HepG2 (cell line): ENCODE measurements around the gene CD28. TPM values are rescaled to one million over a fixed set of nuclear protein-coding genes. Genes with fewer than 3 reads are reported as not detected.

Experiments
- ATAC-seq: fragments of 200-7000 bp; cut with Tn5 transposase; 3 replicates; pipeline ENCODE4 v1.9.1; 2020; ENCODE audit warnings: mild to moderate bottlenecking, moderate library complexity
- BruUV-seq: library from RNA; stranded (reverse); fragments of 400-500 nt; replicated peaks from 2 replicates; lab custom pipeline; 2021; lab: Mats Ljungman, UMichigan
- CTCF ChIA-PET: fragments of 300-600 bp; formaldehyde crosslinking; extraction: SDS; loops from one replicate; lab custom pipeline; 2021; ENCODE audit warnings: low total read pairs, inconsistent platforms, low intra/inter-chr PET ratio; lab: Yijun Ruan, JAX
- POLR2A ChIA-PET: fragments of 350-600 bp; sonication (Branson Sonifier 250); formaldehyde crosslinking; loops from one replicate; lab custom pipeline; 2020; ENCODE audit warnings: antibody characterized with exemption, inconsistent platforms; lab: Yijun Ruan, JAX
- DNase-seq: peaks from one replicate; pipeline ENCODE4 v3.0.0-alpha.2; 2015; ENCODE audit warnings: low spot score
- FAIRE-seq: peaks from 3 replicates; lab custom pipeline; 2011; peaks lifted over from hg19 to GRCh38; lab: Jason Lieb, UNC
- H2AFZ ChIP-seq: one replicate; pipeline ENCODE4 v1.6.1; 2011; ENCODE audit warnings: low read length, inconsistent platforms
- H3K27ac ChIP-seq: fragments of 300-600 bp; 3 replicates; pipeline ENCODE4 v1.8.0; 2011; ENCODE audit warnings: mixed run types, mild to moderate bottlenecking, mixed read lengths, low read length, inconsistent platforms; ENCODE audit not compliant: insufficient read depth; ENCODE audit errors: extremely low read length
- H3K27me3 ChIP-seq, 2 experiments: fragments of 200-600 bp in 1 of 2; 2 replicates in 1 of 2; 3 replicates in 1 of 2; pipeline versions ENCODE4 v1.6.0 to v1.8.0; 2011; ENCODE audit warnings: low read length in 2 of 2, mild to moderate bottlenecking in 2 of 2, moderate library complexity in 2 of 2, inconsistent platforms in 1 of 2; ENCODE audit not compliant: insufficient read depth in 2 of 2, control insufficient read depth in 1 of 2
- H3K36me3 ChIP-seq, 2 experiments: fragments of 200-600 bp in 1 of 2; replicated peaks in 1 of 2; 2 replicates in 1 of 2; 3 replicates in 1 of 2; pipeline versions ENCODE4 v1.5.1 to v1.8.0; 2011; ENCODE audit warnings: low read length in 2 of 2, inconsistent platforms in 1 of 2; ENCODE audit not compliant: insufficient read depth in 2 of 2, control insufficient read depth in 1 of 2
- H3K4me1 ChIP-seq: 2 replicates; pipeline ENCODE4 v1.5.1; 2012; ENCODE audit warnings: low read length, inconsistent platforms; ENCODE audit not compliant: insufficient read depth
- H3K4me2 ChIP-seq: 2 replicates; pipeline ENCODE4 v1.6.0; 2011; ENCODE audit warnings: low read depth, low read length, inconsistent platforms
- H3K4me3 ChIP-seq, 3 experiments: fragments of 200-600 bp in 1 of 3; sonication (generic), shearing (Covaris generic) in 1 of 3; replicated peaks in 1 of 3; 2 replicates each; pipeline ENCODE4 v1.5.1; 2011 to 2016; ENCODE audit warnings: low read length in 3 of 3, inconsistent platforms in 2 of 3, low read depth in 2 of 3, mild to moderate bottlenecking in 2 of 3, control low read depth in 1 of 3, mixed read lengths in 1 of 3; ENCODE audit not compliant: insufficient read depth in 1 of 3
- H3K79me2 ChIP-seq: one replicate; pipeline ENCODE4 v1.6.1; 2011; ENCODE audit warnings: low read length, inconsistent platforms; ENCODE audit not compliant: insufficient read depth
- H3K9ac ChIP-seq: 2 replicates; pipeline ENCODE4 v1.6.0; 2011; ENCODE audit warnings: mild to moderate bottlenecking, low read depth, low read length, inconsistent platforms; ENCODE audit not compliant: insufficient read depth
- H3K9me3 ChIP-seq: 2 replicates; pipeline ENCODE4 v1.5.1; 2012; ENCODE audit warnings: mild to moderate bottlenecking, low read length
- H4K20me1 ChIP-seq: 2 replicates; pipeline ENCODE4 v1.6.0; 2011; ENCODE audit warnings: inconsistent platforms, mild to moderate bottlenecking, low read length, moderate library complexity; ENCODE audit not compliant: insufficient read depth
- CEBPZ ChIP-seq: IDR thresholded peaks from 2 replicates; pipeline ENCODE4 v1.6.1; 2012; ENCODE audit warnings: low read length, improper control_type of control experiment
- KAT2B ChIP-seq: fragments of 150-350 bp; IDR thresholded peaks from 2 replicates; pipeline ENCODE4 v1.6.1; 2014; ENCODE audit warnings: low read depth, low read length, borderline replicate concordance
- KMT2B ChIP-seq: IDR thresholded peaks from 2 replicates; pipeline ENCODE4 v1.6.1; 2016; ENCODE audit warnings: missing genetic modification reagents, missing compliant biosample characterization
- RFX1 ChIP-seq: fragments of 450-650 bp; IDR thresholded peaks from 2 replicates; pipeline ENCODE4 v1.6.1; 2017
- ZNF350 ChIP-seq: sonication (generic); formaldehyde crosslinking; IDR thresholded peaks from 2 replicates; pipeline ENCODE4 v1.4.0; 2020; ENCODE audit warnings: mild to moderate bottlenecking, low read depth, missing genetic modification reagents, borderline replicate concordance
- ZNF451 ChIP-seq: sonication (generic); formaldehyde crosslinking; IDR thresholded peaks from 2 replicates; pipeline ENCODE4 v1.5.0; 2020; ENCODE audit warnings: mild to moderate bottlenecking, missing genetic modification reagents
- ZNF619 ChIP-seq: sonication (generic); formaldehyde crosslinking; IDR thresholded peaks from 2 replicates; pipeline ENCODE4 v1.4.0; 2020; ENCODE audit warnings: mild to moderate bottlenecking, missing genetic modification reagents
- ZNF644 ChIP-seq: IDR thresholded peaks from 2 replicates; pipeline ENCODE4 v1.6.1; 2016; ENCODE audit warnings: low read depth
- in situ Hi-C: cut with HindIII; loops from 2 replicates; pipeline ENCODE4 v1.10.0; 2017; ENCODE audit warnings: low pct_unique_long_range_greater_than_20kb; ENCODE audit not compliant: extremely low pct_ligation_motif_present
- intact Hi-C: fragments of 100-400 bp; cut with micrococcal nuclease; formaldehyde crosslinking; loops from one replicate; pipeline ENCODE4 v1.10.0; 2022; ENCODE audit not compliant: unreplicated experiment
- polyA plus RNA-seq, 8 experiments: library from polyadenylated mRNA; depleted of rRNA in 3 of 8; stranded (reverse) in 7 of 8; unstranded in 1 of 8; fragments of >200 nt; fragmentation: Illumina TruSeq in 4 of 8; extraction: Trizol in 4 of 8; gene quantifications; 2 replicates each; pipeline versions ENCODE4 v1.2.1 to v1.2.3, GENCODE V29; 2011 to 2016; ENCODE audit warnings: low read depth in 4 of 8, missing spikeins in 1 of 8, mixed read lengths in 1 of 8; ENCODE audit not compliant: insufficient read depth in 1 of 8
- total RNA-seq, 5 experiments: library from RNA; depleted of rRNA; stranded (reverse); fragments of >200 nt; fragmentation: Illumina TruSeq; extraction: Trizol; gene quantifications; 2 replicates each; pipeline ENCODE4 v1.2.3, GENCODE V29; 2016; ENCODE audit warnings: low read depth in 1 of 5

CD28 gene
- total and polyA plus RNA-seq, 2 of the 13 experiments (the other 11 are each of a cell fraction or from before 2014, with no cell fraction given) = not detected

- peaks cover 9% of the 10 kb centered on the region for H3K4me1 ChIP-seq
- in situ Hi-C loops (no loop called here), intact Hi-C loops (no loop called here)
- no peaks in the 10 kb centered on the region for H3K79me2 ChIP-seq
- no peaks in the 10 kb centered on the region for H3K27me3 ChIP-seq
- H3K4me2 ChIP-seq = no peak overlapping the region
- H3K36me3 ChIP-seq = no peaks in the 10 kb centered on the region
- no peak overlapping the region for H2AFZ ChIP-seq
- no peak for FAIRE-seq
- ATAC-seq = no peak
- ChIA-PET POLR2A (no interaction called here), CTCF (no interaction called here)
- H3K9me3 ChIP-seq = no peaks in the 10 kb centered on the region
- no peak for DNase-seq
- no peaks in the 10 kb centered on the region for H4K20me1 ChIP-seq
- no peak overlapping the region for H3K27ac ChIP-seq
- H3K4me3 ChIP-seq = no peak overlapping the region
- TF ChIP-seq ZNF644 (CRISPR knock-in tag) (no peak), KMT2B (CRISPR knock-in tag) (no peak), ZNF619 (CRISPR knock-in tag) (no peak), KAT2B (no peak), ZNF350 (no peak), ZNF451 (CRISPR knock-in tag) (no peak), CEBPZ (no peak), RFX1 (no peak)
- no peak overlapping the region for H3K9ac ChIP-seq
- no TSS peak for BruUV-seq
Measured at GRCh38 chr2:203728321-203728720, 21.9 kb downstream of the CD28 start.
